ENCODE measurements around the gene FLOT1.

DNA sequence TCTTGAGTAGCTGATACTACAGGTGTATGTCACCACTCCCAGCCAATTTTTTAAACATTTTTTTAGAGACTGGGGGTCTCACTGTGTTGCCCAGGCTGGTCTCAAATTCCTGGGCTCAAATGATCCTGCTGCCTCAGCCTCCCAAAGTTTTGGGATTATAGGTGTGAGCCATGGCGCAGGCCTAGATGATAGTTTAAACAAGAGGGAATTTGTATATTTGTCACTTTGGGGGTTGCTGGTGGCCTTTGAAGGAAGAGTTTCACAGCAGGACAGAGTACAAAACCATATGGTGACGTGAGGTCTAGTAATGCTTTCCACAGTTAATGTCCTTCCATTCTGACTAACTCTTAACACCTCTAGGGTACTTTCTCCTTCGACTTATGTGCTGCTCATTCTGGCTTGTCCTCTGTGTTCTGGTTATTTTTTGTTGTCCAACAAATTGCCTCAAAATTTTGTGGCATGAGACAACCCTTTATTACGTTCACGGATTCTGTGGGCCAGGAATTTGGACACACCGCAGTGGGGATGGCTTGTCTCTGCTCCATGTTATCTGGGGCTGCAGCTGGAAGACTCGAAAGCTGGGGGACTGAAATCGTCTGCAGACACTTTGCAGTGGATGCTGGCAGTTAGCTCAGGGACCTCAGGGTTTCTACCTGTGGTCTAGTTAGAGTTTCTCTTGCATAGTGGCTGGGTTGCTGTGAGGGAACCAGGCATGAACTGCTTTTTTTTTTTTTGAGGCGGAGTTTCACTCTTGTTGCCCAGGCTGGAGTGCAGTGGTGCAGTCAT lies 24.9 kb upstream of the FLOT1 start:
- no peak for TF ChIP-seq CTCF (IDR thresholded peaks at IDR 0.05)
- TF ChIP-seq POLR2AphosphoS5 (IDR thresholded peaks at IDR 0.05), result no peak
- TF ChIP-seq POLR2A (IDR thresholded peaks at IDR 0.05; ENCODE audit: low read depth), result no peak
- no peak for TF ChIP-seq EP300 (IDR thresholded peaks at IDR 0.05)

Data from esophagus muscularis mucosa (tissue), 4 donors.